ENCODE data around the gene SMIM36.
A peak's percentile ranks its signal among the peaks of the same experiment; 100 is the strongest.
"Not testable (repeated sequence)": the region's sequence is repeated elsewhere in the genome, so short reads cannot be mapped to it uniquely, and the experiment has no call there.

SMIM36 gene

GRCh38 chr17:55442953-55443683, 68.1 kb downstream of the SMIM36 start:
- Mint-ChIP-seq H3K4me3 (no peak overlapping the region), H3K27me3 (peaks cover 0 to 5% of the 10 kb centered on the region in 2 donors), H3K4me1 (peaks cover 14 to 40% of the 10 kb centered on the region in 2 donors), H3K36me3 (no peaks in the 10 kb centered on the region), H3K9me3 (no peaks in the 10 kb centered on the region), H3K27ac (no peak overlapping the region)
- no peak for ATAC-seq (replicated peaks)
- DNase-seq, result no peak

GRCh38 chr17:55442462-55442861, 68.8 kb downstream of the SMIM36 start:
- peaks cover 0 to under 1% of the 10 kb centered on the region in 2 donors for H3K27me3 Mint-ChIP-seq
- DNase-seq, result no peak

GRCh38 chr17:55441544-55441943, 69.7 kb downstream of the SMIM36 start:
- Mint-ChIP-seq H3K36me3 (no peaks in the 10 kb centered on the region), H3K4me1 (peaks cover 26 to 52% of the 10 kb centered on the region in 2 donors), H3K9me3 (no peaks in the 10 kb centered on the region), H3K27ac (no peak overlapping the region), H3K27me3 (no peaks in the 10 kb centered on the region), H3K4me3 (no peak overlapping the region)
- DNase-seq (no peak), ATAC-seq (replicated peaks) (no peak)

More at GRCh38 chr17:55442462-55442861, 68.8 kb downstream of the SMIM36 start:
- Mint-ChIP-seq H3K9me3 (no peaks in the 10 kb centered on the region), H3K36me3 (no peaks in the 10 kb centered on the region), H3K27ac (no peak overlapping the region), H3K4me3 (no peak overlapping the region), H3K4me1 (peaks cover 20 to 47% of the 10 kb centered on the region in 2 donors)
- ATAC-seq (replicated peaks), result no peak

GRCh38 chr17:55440391-55440790, 70.9 kb downstream of the SMIM36 start:
- no peak for ATAC-seq (replicated peaks)
- no peaks in the 10 kb centered on the region for H3K36me3 Mint-ChIP-seq
- no peak overlapping the region for H3K27ac Mint-ChIP-seq
- peaks cover 33 to 51% of the 10 kb centered on the region in 2 donors for H3K4me1 Mint-ChIP-seq
- H3K4me3 Mint-ChIP-seq, result no peak overlapping the region
- DNase-seq, result no peak
- H3K27me3 Mint-ChIP-seq, result no peaks in the 10 kb centered on the region
- no peaks in the 10 kb centered on the region for H3K9me3 Mint-ChIP-seq

GRCh38 chr17:55437159-55437605, 74.1 kb downstream of the SMIM36 start:
- peaks cover 43 to 55% of the 10 kb centered on the region in 2 donors for H3K4me1 Mint-ChIP-seq
- no peaks in the 10 kb centered on the region for H3K36me3 Mint-ChIP-seq
- DNase-seq, result peak; percentile 62
- ATAC-seq (replicated peaks), result peak; percentile 76 to 84
- peak overlapping the region; percentile 49 to 55 for H3K4me3 Mint-ChIP-seq
- H3K9me3 Mint-ChIP-seq, result no peaks in the 10 kb centered on the region
- H3K27me3 Mint-ChIP-seq, result peaks cover 0 to 6% of the 10 kb centered on the region in 2 donors
- peak overlapping the region; percentile 31 for H3K27ac Mint-ChIP-seq

GRCh38 chr17:55436224-55437158, 74.8 kb downstream of the SMIM36 start:
- no peak for DNase-seq
- peak overlapping the region; percentile 49 to 55 for H3K4me3 Mint-ChIP-seq
- no peaks in the 10 kb centered on the region for H3K36me3 Mint-ChIP-seq
- H3K27ac Mint-ChIP-seq, result peak overlapping the region; percentile 26
- peaks cover 43 to 59% of the 10 kb centered on the region in 2 donors for H3K4me1 Mint-ChIP-seq
- peak; percentile 28 to 43 for ATAC-seq (replicated peaks)
- no peaks in the 10 kb centered on the region for H3K9me3 Mint-ChIP-seq
- peaks cover 0 to 6% of the 10 kb centered on the region in 2 donors for H3K27me3 Mint-ChIP-seq

- H3K27ac Mint-ChIP-seq, result peak overlapping the region; percentile 47
Measured at GRCh38 chr17:55435408-55435807, 75.8 kb downstream of the SMIM36 start.

GRCh38 chr17:55434721-55435120, 76.5 kb downstream of the SMIM36 start:
- ATAC-seq (replicated peaks), result peak; percentile 47 to 62
- no peak overlapping the region for H3K27ac Mint-ChIP-seq

More at GRCh38 chr17:55435408-55435807, 75.8 kb downstream of the SMIM36 start:
- H3K4me1 Mint-ChIP-seq, result peaks cover 46 to 68% of the 10 kb centered on the region in 2 donors
- H3K27me3 Mint-ChIP-seq, result peaks cover 0 to 6% of the 10 kb centered on the region in 2 donors
- no peaks in the 10 kb centered on the region for H3K9me3 Mint-ChIP-seq
- DNase-seq, result no peak
- ATAC-seq (replicated peaks), result no peak
- no peaks in the 10 kb centered on the region for H3K36me3 Mint-ChIP-seq
- H3K4me3 Mint-ChIP-seq, result peak overlapping the region in 1 of 2 donors; percentile 8

GRCh38 chr17:55433629-55434422, 77.4 kb downstream of the SMIM36 start:
- Mint-ChIP-seq H3K9me3 (no peaks in the 10 kb centered on the region), H3K27me3 (peaks cover 0 to 6% of the 10 kb centered on the region in 2 donors), H3K4me3 (no peak overlapping the region), H3K36me3 (no peaks in the 10 kb centered on the region), H3K4me1 (peaks cover 45 to 68% of the 10 kb centered on the region in 2 donors), H3K27ac (peak overlapping the region; percentile 27)
- DNase-seq (no peak), ATAC-seq (replicated peaks) (no peak)

More at GRCh38 chr17:55434721-55435120, 76.5 kb downstream of the SMIM36 start:
- Mint-ChIP-seq H3K27me3 (peaks cover 0 to 6% of the 10 kb centered on the region in 2 donors), H3K9me3 (no peaks in the 10 kb centered on the region), H3K4me3 (no peak overlapping the region), H3K4me1 (peaks cover 46 to 68% of the 10 kb centered on the region in 2 donors), H3K36me3 (no peaks in the 10 kb centered on the region)
- no peak for DNase-seq

- DNase-seq (no peak), ATAC-seq (replicated peaks) (no peak)
- Mint-ChIP-seq H3K4me3 (no peak overlapping the region), H3K9me3 (no peaks in the 10 kb centered on the region), H3K27ac (no peak overlapping the region), H3K36me3 (no peaks in the 10 kb centered on the region), H3K27me3 (peaks cover 0 to 12% of the 10 kb centered on the region in 2 donors), H3K4me1 (peaks cover 44 to 69% of the 10 kb centered on the region in 2 donors)
Measured at GRCh38 chr17:55433029-55433628, 78.1 kb downstream of the SMIM36 start.

- H3K4me1 Mint-ChIP-seq, result peaks cover 39 to 69% of the 10 kb centered on the region in 2 donors
- no peak for DNase-seq
- H3K36me3 Mint-ChIP-seq, result no peaks in the 10 kb centered on the region
- no peaks in the 10 kb centered on the region for H3K9me3 Mint-ChIP-seq
- H3K27me3 Mint-ChIP-seq, result peaks cover 0 to 12% of the 10 kb centered on the region in 2 donors
- peak overlapping the region; percentile 31 for H3K27ac Mint-ChIP-seq
- no peak for ATAC-seq (replicated peaks)
- H3K4me3 Mint-ChIP-seq, result no peak overlapping the region
Measured at GRCh38 chr17:55432358-55433028, 78.8 kb downstream of the SMIM36 start.

GRCh38 chr17:55431914-55432313, 79.3 kb downstream of the SMIM36 start:
- not testable (repeated sequence) for H3K27ac Mint-ChIP-seq; H3K9me3 Mint-ChIP-seq; ATAC-seq (replicated peaks); H3K36me3 Mint-ChIP-seq; H3K4me3 Mint-ChIP-seq; DNase-seq
- peaks cover 0 to 12% of the 10 kb centered on the region in 2 donors for H3K27me3 Mint-ChIP-seq
- H3K4me1 Mint-ChIP-seq, result peaks cover 42 to 69% of the 10 kb centered on the region in 2 donors

Data from stimulated activated naive B cell treated with anti-CD40 and anti-IgM and Interleukin-4, amounts not matched to agents 10 μg/mL and 1 μg/mL and 100 μg/mL, for 72 hours (primary cell).